ENCODE measurements around the gene ARHGEF11.
A peak's percentile ranks its signal among the peaks of the same experiment; 100 is the strongest.

Gene ARHGEF11

GRCh38 chr1:156969496-156969895 is 76.0 kb downstream of the ARHGEF11 start:
- H3K79me2 ChIP-seq (ENCODE audit: insufficient read depth, low read length): no peaks in the 10 kb centered on the region
- H4K20me1 ChIP-seq (ENCODE audit: insufficient read depth, low read length, poor library complexity, severe bottlenecking): no peaks in the 10 kb centered on the region
- no peaks in the 10 kb centered on the region for H3K4me1 ChIP-seq (ENCODE audit: insufficient read depth, low read length, poor library complexity, severe bottlenecking)
- no peaks in the 10 kb centered on the region for H3K9me3 ChIP-seq (ENCODE audit: insufficient read depth, low read depth, low read length)
- H3K4me3 ChIP-seq (ENCODE audit: low read length, poor library complexity, severe bottlenecking): no peak overlapping the region
- H3K27me3 ChIP-seq (ENCODE audit: insufficient read depth, low read length, poor library complexity, severe bottlenecking): no peaks in the 10 kb centered on the region
- H2AFZ ChIP-seq (ENCODE audit: low read length): no peak overlapping the region
- no peak overlapping the region for H3K4me2 ChIP-seq (ENCODE audit: low read depth, low read length, poor library complexity, severe bottlenecking)
- H3F3A ChIP-seq (ENCODE audit: low read depth): no peaks in the 10 kb centered on the region
- H3K36me3 ChIP-seq (ENCODE audit: insufficient read depth, low read length): no peaks in the 10 kb centered on the region
- no peak overlapping the region for H3K9ac ChIP-seq (ENCODE audit: low read depth, low read length, poor library complexity, severe bottlenecking)
- H3K9me2 ChIP-seq (replicated peaks; ENCODE audit: low read depth, low read length): no peaks in the 10 kb centered on the region
- TF ChIP-seq CTCF (conservative IDR thresholded peaks at IDR 0.05; ENCODE audit: low read length): no peak
- TF ChIP-seq EZH2phosphoT487 (IDR thresholded peaks at IDR 0.05; ENCODE audit: borderline replicate concordance): no peak

- H3K9ac ChIP-seq (ENCODE audit: low read depth, low read length, poor library complexity, severe bottlenecking): no peak overlapping the region
- H3K9me3 ChIP-seq (ENCODE audit: insufficient read depth, low read depth, low read length): no peaks in the 10 kb centered on the region
- no peaks in the 10 kb centered on the region for H3K27me3 ChIP-seq (ENCODE audit: insufficient read depth, low read length, poor library complexity, severe bottlenecking)
- no peak overlapping the region for H2AFZ ChIP-seq (ENCODE audit: low read length)
- no peaks in the 10 kb centered on the region for H3K36me3 ChIP-seq (ENCODE audit: insufficient read depth, low read length)
- H4K20me1 ChIP-seq (ENCODE audit: insufficient read depth, low read length, poor library complexity, severe bottlenecking): no peaks in the 10 kb centered on the region
- H3F3A ChIP-seq (ENCODE audit: low read depth): no peaks in the 10 kb centered on the region
- TF ChIP-seq EZH2phosphoT487 (IDR thresholded peaks at IDR 0.05; ENCODE audit: borderline replicate concordance) (no peak), CTCF (conservative IDR thresholded peaks at IDR 0.05; ENCODE audit: low read length) (no peak)
- no peak overlapping the region for H3K4me3 ChIP-seq (ENCODE audit: low read length, poor library complexity, severe bottlenecking)
- no peaks in the 10 kb centered on the region for H3K79me2 ChIP-seq (ENCODE audit: insufficient read depth, low read length)
- no peaks in the 10 kb centered on the region for H3K9me2 ChIP-seq (replicated peaks; ENCODE audit: low read depth, low read length)
- H3K4me1 ChIP-seq (ENCODE audit: insufficient read depth, low read length, poor library complexity, severe bottlenecking): peaks cover 17% of the 10 kb centered on the region
- no peak overlapping the region for H3K4me2 ChIP-seq (ENCODE audit: low read depth, low read length, poor library complexity, severe bottlenecking)
Observed at GRCh38 chr1:156964441-156964840, 81.1 kb downstream of the ARHGEF11 start.

GRCh38 chr1:156963621-156964020 is 81.9 kb downstream of the ARHGEF11 start:
- peak overlapping the region; percentile 62 for H3K4me3 ChIP-seq (ENCODE audit: low read length, poor library complexity, severe bottlenecking)
- H3K27me3 ChIP-seq (ENCODE audit: insufficient read depth, low read length, poor library complexity, severe bottlenecking): no peaks in the 10 kb centered on the region
- no peaks in the 10 kb centered on the region for H3K36me3 ChIP-seq (ENCODE audit: insufficient read depth, low read length)

More at GRCh38 chr1:156963621-156964020, 81.9 kb downstream of the ARHGEF11 start:
- no peaks in the 10 kb centered on the region for H3F3A ChIP-seq (ENCODE audit: low read depth)
- H3K79me2 ChIP-seq (ENCODE audit: insufficient read depth, low read length): no peaks in the 10 kb centered on the region
- peak overlapping the region; percentile 89 for H2AFZ ChIP-seq (ENCODE audit: low read length)
- peaks cover 25% of the 10 kb centered on the region for H3K4me1 ChIP-seq (ENCODE audit: insufficient read depth, low read length, poor library complexity, severe bottlenecking)
- no peaks in the 10 kb centered on the region for H3K9me3 ChIP-seq (ENCODE audit: insufficient read depth, low read depth, low read length)
- H4K20me1 ChIP-seq (ENCODE audit: insufficient read depth, low read length, poor library complexity, severe bottlenecking): no peaks in the 10 kb centered on the region
- H3K4me2 ChIP-seq (ENCODE audit: low read depth, low read length, poor library complexity, severe bottlenecking): peak overlapping the region; percentile 68
- no peak for TF ChIP-seq EZH2phosphoT487 (IDR thresholded peaks at IDR 0.05; ENCODE audit: borderline replicate concordance)
- no peak for TF ChIP-seq CTCF (conservative IDR thresholded peaks at IDR 0.05; ENCODE audit: low read length)
- H3K9ac ChIP-seq (ENCODE audit: low read depth, low read length, poor library complexity, severe bottlenecking): no peak overlapping the region
- H3K9me2 ChIP-seq (replicated peaks; ENCODE audit: low read depth, low read length): no peaks in the 10 kb centered on the region
